Measurements from ENCODE around the gene ARHGEF26.

The ARHGEF26 gene

DNA sequence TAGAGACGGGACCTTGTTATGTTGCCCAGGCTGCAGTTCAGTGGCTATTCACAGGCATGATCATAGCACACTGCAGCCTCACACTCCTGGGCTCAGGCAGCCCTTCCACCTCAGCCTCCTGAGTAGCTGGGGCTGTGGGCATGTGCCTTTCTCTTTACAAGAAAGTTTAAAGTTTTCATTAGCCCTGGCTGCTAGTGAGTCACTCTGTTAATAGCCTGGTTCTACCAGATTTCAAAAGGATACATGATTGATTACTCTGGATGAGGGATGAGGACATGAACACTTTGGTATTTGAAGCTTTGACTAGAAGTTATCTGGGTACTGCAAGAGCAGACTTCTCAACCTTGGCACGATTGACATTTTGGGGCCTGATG lies 108.0 kb downstream of the ARHGEF26 start:
- H3K4me3 ChIP-seq (ENCODE audit: low read length), result no peak overlapping the region
- no peak for DNase-seq (ENCODE audit: low read depth)
- TF ChIP-seq, protein P1, sequence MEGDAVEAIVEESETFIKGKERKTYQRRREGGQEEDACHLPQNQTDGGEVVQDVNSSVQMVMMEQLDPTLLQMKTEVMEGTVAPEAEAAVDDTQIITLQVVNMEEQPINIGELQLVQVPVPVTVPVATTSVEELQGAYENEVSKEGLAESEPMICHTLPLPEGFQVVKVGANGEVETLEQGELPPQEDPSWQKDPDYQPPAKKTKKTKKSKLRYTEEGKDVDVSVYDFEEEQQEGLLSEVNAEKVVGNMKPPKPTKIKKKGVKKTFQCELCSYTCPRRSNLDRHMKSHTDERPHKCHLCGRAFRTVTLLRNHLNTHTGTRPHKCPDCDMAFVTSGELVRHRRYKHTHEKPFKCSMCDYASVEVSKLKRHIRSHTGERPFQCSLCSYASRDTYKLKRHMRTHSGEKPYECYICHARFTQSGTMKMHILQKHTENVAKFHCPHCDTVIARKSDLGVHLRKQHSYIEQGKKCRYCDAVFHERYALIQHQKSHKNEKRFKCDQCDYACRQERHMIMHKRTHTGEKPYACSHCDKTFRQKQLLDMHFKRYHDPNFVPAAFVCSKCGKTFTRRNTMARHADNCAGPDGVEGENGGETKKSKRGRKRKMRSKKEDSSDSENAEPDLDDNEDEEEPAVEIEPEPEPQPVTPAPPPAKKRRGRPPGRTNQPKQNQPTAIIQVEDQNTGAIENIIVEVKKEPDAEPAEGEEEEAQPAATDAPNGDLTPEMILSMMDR (conservative IDR thresholded peaks at IDR 0.05; ENCODE audit: low read length), result no peak

DNA sequence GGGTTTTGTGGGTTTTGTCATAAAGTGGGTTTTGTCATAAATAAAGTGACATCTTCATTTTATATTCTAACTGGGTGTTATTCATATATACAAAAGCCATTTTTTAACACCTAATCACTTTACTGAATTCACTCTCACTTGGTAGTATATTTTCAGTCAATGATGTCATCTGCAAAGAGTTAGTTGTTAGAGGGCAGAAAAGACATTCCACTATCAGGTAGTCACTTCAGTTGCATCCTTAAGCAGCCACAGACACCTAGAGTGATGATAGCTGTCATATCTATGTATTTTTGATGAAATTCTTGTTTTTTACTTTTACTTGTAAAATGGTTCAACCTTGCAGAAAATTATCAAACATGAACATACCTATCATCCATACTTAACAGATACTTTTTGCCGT lies 114.1 kb downstream of the ARHGEF26 start:
- DNase-seq (ENCODE audit: low read depth), result peak; percentile 27
- TF ChIP-seq, protein P1 (conservative IDR thresholded peaks at IDR 0.05; ENCODE audit: low read length), result no peak
- no peak overlapping the region for H3K4me3 ChIP-seq (ENCODE audit: low read length)

DNA sequence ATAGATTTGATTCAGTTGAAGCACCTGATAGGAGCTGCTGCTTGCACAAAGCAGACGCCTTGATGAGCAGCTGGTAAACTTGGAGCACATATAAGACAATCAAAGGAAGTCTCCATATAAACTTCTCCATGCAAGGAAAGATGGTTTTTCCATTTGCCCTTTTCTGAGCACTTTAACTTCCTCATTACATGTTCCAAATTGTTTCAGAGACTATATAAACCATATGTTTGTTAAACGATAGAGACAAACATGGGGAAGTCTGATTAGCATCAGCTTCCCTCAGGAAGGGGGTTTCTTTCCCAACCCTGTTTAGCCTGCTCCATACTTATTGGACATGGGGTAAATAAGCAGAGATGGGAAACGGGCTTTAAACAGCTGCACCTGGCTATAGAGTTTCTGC lies 115.1 kb downstream of the ARHGEF26 start:
- H3K4me3 ChIP-seq (ENCODE audit: low read length), result no peak overlapping the region
- DNase-seq (ENCODE audit: low read depth), result no peak
- TF ChIP-seq, protein P1 (conservative IDR thresholded peaks at IDR 0.05; ENCODE audit: low read length), result no peak

DNA sequence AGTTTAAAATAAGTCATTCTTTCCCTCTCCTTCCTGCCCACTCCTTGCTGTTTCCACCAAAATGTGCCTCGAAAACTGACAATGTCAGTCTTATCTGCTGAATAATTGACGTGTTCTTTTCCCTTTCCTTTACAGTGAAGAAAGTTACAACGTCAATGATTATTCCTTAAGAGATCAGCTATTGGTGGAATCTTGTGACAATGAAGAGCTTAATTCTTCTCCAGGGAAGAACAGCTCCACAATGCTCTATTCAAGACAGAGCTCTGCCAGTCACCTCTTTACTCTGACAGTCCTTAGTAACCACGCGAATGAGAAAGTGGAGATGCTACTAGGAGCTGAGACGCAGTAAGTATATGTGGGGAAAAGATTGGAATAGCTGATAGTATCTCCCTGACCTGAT lies 119.0 kb downstream of the ARHGEF26 start:
- DNase-seq (ENCODE audit: low read depth), result no peak
- TF ChIP-seq, protein P1 (conservative IDR thresholded peaks at IDR 0.05; ENCODE audit: low read length), result no peak
- H3K4me3 ChIP-seq (ENCODE audit: low read length), result no peak overlapping the region

DNA sequence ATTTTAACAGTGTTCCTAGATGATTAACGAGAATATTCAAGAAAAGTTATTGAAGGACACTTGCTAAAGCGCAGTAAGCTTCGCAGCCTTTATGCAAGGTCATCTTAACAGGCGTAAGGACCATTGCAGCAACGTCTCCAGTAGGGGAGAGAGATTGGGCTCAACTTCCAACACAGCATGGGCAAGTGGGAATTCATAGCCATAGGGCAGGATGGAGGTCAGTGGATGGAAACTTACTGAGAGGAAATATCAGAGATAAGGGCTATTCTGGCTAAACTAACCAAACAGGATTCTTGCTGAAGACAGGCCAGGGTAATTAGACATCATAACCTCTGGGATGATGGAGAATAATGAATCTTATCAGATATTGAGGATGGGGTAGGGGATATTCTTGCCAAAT lies 120.3 kb downstream of the ARHGEF26 start:
- no peak for DNase-seq (ENCODE audit: low read depth)
- H3K4me3 ChIP-seq (ENCODE audit: low read length), result no peak overlapping the region
- TF ChIP-seq, protein P1 (conservative IDR thresholded peaks at IDR 0.05; ENCODE audit: low read length), result no peak

DNA sequence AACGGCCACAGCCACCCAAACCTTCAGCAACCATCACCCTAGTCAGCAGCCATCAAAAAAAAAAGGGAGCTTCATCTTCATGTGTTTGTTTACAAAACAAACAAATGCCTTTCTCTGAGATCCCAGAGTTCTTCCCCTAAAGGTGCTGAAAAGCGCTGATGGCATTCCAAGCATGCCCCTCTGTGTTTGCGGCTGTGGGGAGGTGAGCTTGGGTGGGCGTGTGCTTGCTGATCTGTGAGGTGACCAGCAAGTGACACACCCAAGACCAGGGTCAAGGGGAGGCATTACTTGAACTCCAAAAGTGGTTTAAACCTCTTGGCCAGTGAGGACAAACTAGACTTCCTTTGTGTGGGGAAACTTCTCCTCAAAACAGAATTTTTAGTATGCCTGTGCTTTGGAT lies 121.6 kb downstream of the ARHGEF26 start:
- no peak for DNase-seq (ENCODE audit: low read depth)
- no peak overlapping the region for H3K4me3 ChIP-seq (ENCODE audit: low read length)
- TF ChIP-seq, protein P1 (conservative IDR thresholded peaks at IDR 0.05; ENCODE audit: low read length), result no peak

DNA sequence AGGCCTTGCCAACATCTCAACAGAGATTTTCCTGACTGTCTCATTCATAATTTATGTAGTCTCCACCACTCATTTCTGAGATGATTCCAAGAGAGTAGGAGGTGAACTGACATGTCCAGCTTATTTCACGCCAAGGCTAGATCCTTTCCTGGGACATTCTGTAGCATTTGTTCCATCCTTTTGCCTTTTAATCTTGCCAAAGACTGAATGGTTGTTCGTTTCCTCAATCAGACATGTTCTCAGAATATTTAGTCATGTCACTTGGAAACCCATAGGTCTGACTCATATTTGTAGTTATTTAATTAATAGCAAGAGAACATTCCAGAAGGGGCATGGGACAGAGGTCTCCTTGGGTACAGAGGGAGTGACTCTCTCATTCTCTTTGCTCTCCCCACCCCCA lies 122.2 kb downstream of the ARHGEF26 start:
- TF ChIP-seq, protein P1 (conservative IDR thresholded peaks at IDR 0.05; ENCODE audit: low read length), result no peak
- peak; percentile 44 for DNase-seq (ENCODE audit: low read depth)
- no peak overlapping the region for H3K4me3 ChIP-seq (ENCODE audit: low read length)

Data from AG10803 (cell line).